ENCODE data around the gene GRIA4.

DNA sequence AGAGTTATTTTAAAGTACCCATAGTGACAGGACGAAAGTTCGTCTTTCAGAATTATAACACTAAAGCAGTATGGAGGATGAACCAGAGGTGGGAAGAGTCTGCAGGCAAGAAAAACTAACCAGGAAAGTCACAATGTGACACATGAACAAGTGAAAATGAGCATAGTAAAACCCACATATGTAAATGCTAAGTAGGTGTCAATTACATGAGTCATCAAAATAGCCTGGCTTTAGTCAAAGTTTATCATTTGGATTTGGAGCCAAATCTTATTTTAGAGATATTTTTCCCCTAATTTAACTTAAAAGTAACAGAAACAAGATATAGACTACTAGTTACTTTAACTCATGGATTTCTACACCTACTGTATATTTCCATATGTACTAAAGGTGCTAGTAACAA is 159.8 kb downstream of the GRIA4 start:
- TF ChIP-seq, protein P1, sequence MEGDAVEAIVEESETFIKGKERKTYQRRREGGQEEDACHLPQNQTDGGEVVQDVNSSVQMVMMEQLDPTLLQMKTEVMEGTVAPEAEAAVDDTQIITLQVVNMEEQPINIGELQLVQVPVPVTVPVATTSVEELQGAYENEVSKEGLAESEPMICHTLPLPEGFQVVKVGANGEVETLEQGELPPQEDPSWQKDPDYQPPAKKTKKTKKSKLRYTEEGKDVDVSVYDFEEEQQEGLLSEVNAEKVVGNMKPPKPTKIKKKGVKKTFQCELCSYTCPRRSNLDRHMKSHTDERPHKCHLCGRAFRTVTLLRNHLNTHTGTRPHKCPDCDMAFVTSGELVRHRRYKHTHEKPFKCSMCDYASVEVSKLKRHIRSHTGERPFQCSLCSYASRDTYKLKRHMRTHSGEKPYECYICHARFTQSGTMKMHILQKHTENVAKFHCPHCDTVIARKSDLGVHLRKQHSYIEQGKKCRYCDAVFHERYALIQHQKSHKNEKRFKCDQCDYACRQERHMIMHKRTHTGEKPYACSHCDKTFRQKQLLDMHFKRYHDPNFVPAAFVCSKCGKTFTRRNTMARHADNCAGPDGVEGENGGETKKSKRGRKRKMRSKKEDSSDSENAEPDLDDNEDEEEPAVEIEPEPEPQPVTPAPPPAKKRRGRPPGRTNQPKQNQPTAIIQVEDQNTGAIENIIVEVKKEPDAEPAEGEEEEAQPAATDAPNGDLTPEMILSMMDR (IDR thresholded peaks at IDR 0.05), result no peak
- TF ChIP-seq POLR2AphosphoS5 (IDR thresholded peaks at IDR 0.05; ENCODE audit: insufficient read depth in 1 of 2, low read depth in 1 of 2), result no peak
- no peak for TF ChIP-seq POLR2A (IDR thresholded peaks at IDR 0.05)
